WTC11 (cell line): ENCODE measurements around the gene COL5A2. TPM values are rescaled to one million over a fixed set of nuclear protein-coding genes. Genes with fewer than 3 reads are reported as not detected.

Experiments used
- ATAC-seq: fragments of 200-7000 bp; cut with Tn5 transposase; 2 replicates; pipeline ENCODE4 v1.10.0; 2021; ENCODE audit warnings: mild to moderate bottlenecking, moderate library complexity
- CTCF ChIA-PET: fragments of 300-600 bp; sonication (Branson Sonifier 250); formaldehyde crosslinking; loops from one replicate; lab custom pipeline; 2021; ENCODE audit warnings: antibody characterized with exemption; lab: Charles Lee
- POLR2A ChIA-PET: fragments of 350-600 bp; sonication (Branson Sonifier 250); formaldehyde crosslinking; loops from one replicate; lab custom pipeline; 2021; ENCODE audit warnings: antibody characterized with exemption; lab: Charles Lee
- DNase-seq: peaks from one replicate; pipeline ENCODE4 v3.0.0; 2021; ENCODE audit warnings: low spot score
- H3K27ac Mint-ChIP-seq: 2 replicates; pipeline ENCODE4 v1.8.0; 2021; ENCODE audit warnings: mixed read lengths
- H3K27me3 Mint-ChIP-seq: 2 replicates; pipeline ENCODE4 v1.8.0; 2021; ENCODE audit warnings: low read depth, mild to moderate bottlenecking, moderate library complexity, mixed read lengths
- H3K36me3 Mint-ChIP-seq: 2 replicates; pipeline ENCODE4 v1.8.0; 2021; ENCODE audit warnings: mixed read lengths
- H3K4me1 Mint-ChIP-seq: 2 replicates; pipeline ENCODE4 v1.8.0; 2022; ENCODE audit warnings: mixed read lengths
- H3K4me3 Mint-ChIP-seq: 2 replicates; pipeline ENCODE4 v1.8.0; 2021; ENCODE audit warnings: mild to moderate bottlenecking, moderate library complexity, mixed read lengths
- H3K9me3 Mint-ChIP-seq: 2 replicates; pipeline ENCODE4 v1.8.0; 2021; ENCODE audit warnings: mixed read lengths
- ARID4B ChIP-seq: sonication (generic); formaldehyde crosslinking; IDR thresholded peaks from 2 replicates; pipeline ENCODE4 v1.8.0; 2023; ENCODE audit warnings: missing genetic modification reagents, mild to moderate bottlenecking, borderline replicate concordance
- CREM ChIP-seq: sonication (generic); formaldehyde crosslinking; IDR thresholded peaks from 2 replicates; pipeline ENCODE4 v1.8.1; 2022; ENCODE audit warnings: mild to moderate bottlenecking, missing genetic modification reagents, moderate library complexity
- CTCF ChIP-seq: fragments of 200-600 bp; IDR thresholded peaks from 2 replicates; pipeline ENCODE4 v1.8.0; 2022; ENCODE audit warnings: antibody characterized with exemption
- EMX1 ChIP-seq: fragments of 250-450 bp; sonication (Bioruptor Pico); IDR thresholded peaks from 2 replicates; pipeline ENCODE4 v1.8.0; 2021; ENCODE audit warnings: mild to moderate bottlenecking
- FOXP1 ChIP-seq: sonication (generic); formaldehyde crosslinking; IDR thresholded peaks from 2 replicates; pipeline ENCODE4 v1.8.0; 2022; ENCODE audit warnings: missing genetic modification reagents, mild to moderate bottlenecking, moderate library complexity, borderline replicate concordance
- FOXP4 ChIP-seq: sonication (generic); formaldehyde crosslinking; IDR thresholded peaks from 2 replicates; pipeline ENCODE4 v1.8.0; 2022; ENCODE audit warnings: mild to moderate bottlenecking, missing genetic modification reagents
- GRHL2 ChIP-seq: fragments of 250-450 bp; sonication (Bioruptor Pico); IDR thresholded peaks from 2 replicates; pipeline ENCODE4 v1.8.0; 2022; ENCODE audit warnings: mild to moderate bottlenecking, moderate library complexity; ENCODE audit not compliant: insufficient replicate concordance, severe bottlenecking
- HMGXB4 ChIP-seq: sonication (generic); formaldehyde crosslinking; IDR thresholded peaks from 2 replicates; pipeline ENCODE4 v1.8.1; 2023; ENCODE audit warnings: mild to moderate bottlenecking, moderate library complexity, missing genetic modification reagents
- JAZF1 ChIP-seq: fragments of 250-450 bp; sonication (Bioruptor Pico); IDR thresholded peaks from 2 replicates; pipeline ENCODE4 v1.9.0; 2021; ENCODE audit warnings: moderate library complexity, mild to moderate bottlenecking, inconsistent platforms
- MXD4 ChIP-seq: fragments of 250-450 bp; sonication (Bioruptor Pico); IDR thresholded peaks from 2 replicates; pipeline ENCODE4 v1.8.0; 2021; ENCODE audit warnings: mild to moderate bottlenecking, moderate library complexity, borderline replicate concordance
- NR2C2 ChIP-seq: sonication (generic); formaldehyde crosslinking; IDR thresholded peaks from 2 replicates; pipeline ENCODE4 v1.8.0; 2022; ENCODE audit warnings: mild to moderate bottlenecking, missing genetic modification reagents
- SMAD4 ChIP-seq: sonication (generic); formaldehyde crosslinking; IDR thresholded peaks from 2 replicates; pipeline ENCODE4 v1.8.0; 2022; ENCODE audit warnings: mild to moderate bottlenecking, missing genetic modification reagents
- SOX15 ChIP-seq: fragments of 250-450 bp; sonication (Bioruptor Pico); IDR thresholded peaks from 2 replicates; pipeline ENCODE4 v1.9.0; 2021; ENCODE audit warnings: mild to moderate bottlenecking
- TCF7 ChIP-seq: sonication (generic); formaldehyde crosslinking; IDR thresholded peaks from 2 replicates; pipeline ENCODE4 v1.8.0; 2022; ENCODE audit warnings: mild to moderate bottlenecking, low read depth, missing genetic modification reagents, moderate library complexity
- ZBTB43 ChIP-seq: sonication (generic); formaldehyde crosslinking; IDR thresholded peaks from 2 replicates; pipeline ENCODE4 v1.8.1; 2023; ENCODE audit warnings: mild to moderate bottlenecking, missing genetic modification reagents
- ZNF219 ChIP-seq: sonication (generic); formaldehyde crosslinking; IDR thresholded peaks from 2 replicates; pipeline ENCODE4 v1.8.0; 2023; ENCODE audit warnings: missing genetic modification reagents, mild to moderate bottlenecking, borderline replicate concordance
- ZSCAN18 ChIP-seq: fragments of 250-450 bp; sonication (Bioruptor Pico); IDR thresholded peaks from 2 replicates; pipeline ENCODE4 v2.1.2; 2022; ENCODE audit warnings: mild to moderate bottlenecking, moderate library complexity
- total RNA-seq: library from RNA; stranded (reverse); gene quantifications from 3 replicates; pipeline ENCODE4 v1.2.3, GENCODE V29; 2021

The COL5A2 gene
- total RNA-seq, 1 experiment from 2014 or later: 16.0 TPM

- Mint-ChIP-seq H3K27ac (no peak overlapping the region), H3K4me3 (no peak overlapping the region), H3K36me3 (no peaks in the 10 kb centered on the region), H3K4me1 (peaks cover 11% of the 10 kb centered on the region), H3K27me3 (no peaks in the 10 kb centered on the region), H3K9me3 (no peaks in the 10 kb centered on the region)
- ATAC-seq: no peak
- ChIA-PET CTCF (interaction anchor here (1.3 to 2.3 kb wide), 2 partner anchors 14 to 50 kb away, joined by 3 to 8 read pairs; partner anchors contain the start of gene COL5A2), POLR2A (no interaction called here)
- no peak for DNase-seq
- TF ChIP-seq ZNF219 (CRISPR knock-in tag) (no peak), ZSCAN18 (CRISPR knock-in tag) (no peak), NR2C2 (CRISPR knock-in tag) (no peak), CTCF (no peak), SMAD4 (no peak), ARID4B (CRISPR knock-in tag) (no peak), JAZF1 (no peak), ZBTB43 (CRISPR knock-in tag) (no peak), FOXP4 (CRISPR knock-in tag) (no peak), TCF7 (CRISPR knock-in tag) (no peak)
Observed at GRCh38 chr2:189128970-189129369, 50.6 kb downstream of the COL5A2 start.

- ATAC-seq: no peak
- POLR2A ChIA-PET: no interaction called here
- Mint-ChIP-seq H3K4me3 (no peak overlapping the region), H3K27ac (no peak overlapping the region), H3K4me1 (peaks cover 11% of the 10 kb centered on the region), H3K36me3 (no peaks in the 10 kb centered on the region), H3K9me3 (no peaks in the 10 kb centered on the region), H3K27me3 (no peaks in the 10 kb centered on the region)
- CTCF ChIA-PET: interaction anchor here (1.3 to 2.3 kb wide), 2 partner anchors 15 to 51 kb away, joined by 3 to 8 read pairs; partner anchors contain the start of gene COL5A2
- no peak for DNase-seq
- TF ChIP-seq SOX15 (CRISPR knock-in tag) (no peak), MXD4 (no peak), EMX1 (no peak), FOXP1 (CRISPR knock-in tag) (no peak), CREM (CRISPR knock-in tag) (no peak), HMGXB4 (CRISPR knock-in tag) (no peak), GRHL2 (no peak), CTCF (no peak)
Observed at GRCh38 chr2:189127756-189128155, 51.8 kb downstream of the COL5A2 start.
